DND-41 (cell line): ENCODE data around the gene ZBP1.

ENCODE experiments used
- CTCF ChIP-seq: IDR thresholded peaks from 2 replicates; pipeline ENCODE4 v1.5.1; 2012; ENCODE audit warnings: borderline replicate concordance, low read length, moderate library complexity, mild to moderate bottlenecking; ENCODE audit not compliant: poor library complexity, severe bottlenecking; ENCODE audit errors: extremely low read depth
- EZH2 ChIP-seq: IDR thresholded peaks from 3 replicates; pipeline ENCODE4 v1.6.1; 2012; ENCODE audit warnings: borderline replicate concordance, low read depth, mild to moderate bottlenecking, moderate library complexity, low read length, inconsistent platforms; ENCODE audit not compliant: severe bottlenecking

GRCh38 chr20:57625978-57626377, 5.8 kb upstream of the ZBP1 start:
- TF ChIP-seq CTCF (no peak), EZH2 (no peak)
